Loucy (cell line): Measurements from ENCODE around the gene BACE2.
A peak's percentile ranks its signal among the peaks of the same experiment; 100 is the strongest.

ENCODE experiments used
- H2AFZ ChIP-seq: fragments of 200-600 bp; sonication (generic); 2 replicates; pipeline ENCODE4 v1.6.0; 2016; ENCODE audit warnings: antibody characterized with exemption, mild to moderate bottlenecking, low read length, moderate library complexity
- H3F3A ChIP-seq: fragments of 200-600 bp; 2 replicates; pipeline ENCODE4 v1.6.0; 2016; ENCODE audit warnings: antibody characterized with exemption, low read depth, mild to moderate bottlenecking
- H3K27me3 ChIP-seq: fragments of 200-600 bp; sonication (generic); 2 replicates; pipeline ENCODE4 v1.6.1; 2014; ENCODE audit warnings: low read length, mild to moderate bottlenecking; ENCODE audit not compliant: insufficient read depth, poor library complexity, severe bottlenecking
- H3K36me3 ChIP-seq: fragments of 200-600 bp; sonication (generic); 2 replicates; pipeline ENCODE4 v1.6.1; 2016; ENCODE audit warnings: low read length; ENCODE audit not compliant: insufficient read depth
- H3K4me1 ChIP-seq: fragments of 200-600 bp; sonication (generic); 2 replicates; pipeline ENCODE4 v1.5.1; 2014; ENCODE audit warnings: low read length, mild to moderate bottlenecking; ENCODE audit not compliant: insufficient read depth, poor library complexity, severe bottlenecking
- H3K4me2 ChIP-seq: fragments of 200-600 bp; sonication (generic); 2 replicates; pipeline ENCODE4 v1.6.0; 2014; ENCODE audit warnings: antibody characterized with exemption, low read length, low read depth, mild to moderate bottlenecking; ENCODE audit not compliant: poor library complexity, severe bottlenecking
- H3K4me3 ChIP-seq: fragments of 200-600 bp; sonication (generic); 2 replicates; pipeline ENCODE4 v1.5.1; 2014; ENCODE audit warnings: low read length, mild to moderate bottlenecking, mixed read lengths; ENCODE audit not compliant: poor library complexity, severe bottlenecking
- H3K79me2 ChIP-seq: fragments of 200-600 bp; sonication (generic); 2 replicates; pipeline ENCODE4 v1.6.1; 2014; ENCODE audit warnings: low read length; ENCODE audit not compliant: insufficient read depth
- H3K9ac ChIP-seq: fragments of 200-600 bp; sonication (generic); 2 replicates; pipeline ENCODE4 v1.6.0; 2014; ENCODE audit warnings: mild to moderate bottlenecking, low read depth, low read length, moderate library complexity; ENCODE audit not compliant: poor library complexity, severe bottlenecking
- H3K9me2 ChIP-seq: fragments of 200-600 bp; sonication (generic); replicated peaks from 2 replicates; pipeline ENCODE4 v1.6.1; 2016; ENCODE audit warnings: low read depth, low read length, mixed read lengths
- H3K9me3 ChIP-seq: fragments of 200-600 bp; sonication (generic); 2 replicates; pipeline ENCODE4 v1.6.1; 2014; ENCODE audit warnings: mild to moderate bottlenecking, antibody characterized with exemption, low read length, low read depth; ENCODE audit not compliant: insufficient read depth
- H4K20me1 ChIP-seq: fragments of 200-600 bp; sonication (generic); 2 replicates; pipeline ENCODE4 v1.6.0; 2014; ENCODE audit warnings: antibody characterized with exemption, low read length, mild to moderate bottlenecking; ENCODE audit not compliant: insufficient read depth, poor library complexity, severe bottlenecking
- EZH2phosphoT487 ChIP-seq: fragments of 200-600 bp; IDR thresholded peaks from 2 replicates; pipeline ENCODE4 v1.6.1; 2018; ENCODE audit warnings: antibody characterized with exemption, mild to moderate bottlenecking, moderate library complexity, borderline replicate concordance
- TF ChIP-seq, protein P1 (sequence below): fragments of 200-600 bp; sonication (generic); conservative IDR thresholded peaks from 2 replicates; pipeline ENCODE4 v1.5.1; 2014; ENCODE audit warnings: mild to moderate bottlenecking, antibody characterized with exemption, low read length

Gene BACE2

DNA sequence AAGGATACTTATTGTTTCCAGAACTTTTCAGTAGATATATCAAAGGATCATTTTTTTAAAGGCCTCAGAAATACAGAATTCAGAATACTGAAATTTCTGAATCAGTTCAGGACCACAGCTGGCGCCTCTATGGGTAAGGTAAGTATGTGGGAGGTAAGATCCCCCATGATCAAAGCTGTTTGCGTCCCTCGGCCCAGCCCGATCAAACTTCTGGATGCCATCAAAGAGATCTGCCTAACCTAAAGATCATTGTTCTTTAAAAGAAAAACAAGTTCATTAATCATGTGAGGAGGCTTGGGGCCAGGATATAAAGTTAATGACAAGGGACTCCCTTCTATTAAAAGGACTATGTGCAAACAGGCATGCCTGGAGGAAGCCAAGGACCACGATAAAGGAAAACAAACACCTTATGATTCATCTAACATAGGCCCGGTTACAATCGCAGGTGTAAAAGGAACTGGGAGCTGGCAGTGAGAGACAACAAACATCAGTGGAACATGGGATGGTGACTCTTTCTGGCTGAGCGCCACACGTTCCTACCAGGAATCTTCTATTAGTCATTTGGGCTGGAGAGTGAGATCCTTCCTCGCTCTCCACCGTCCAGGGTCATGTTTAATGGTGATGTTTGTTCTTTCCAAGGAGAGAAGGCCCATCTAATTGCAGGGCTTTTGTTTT lies 2.8 kb upstream of the BACE2 start:
- TF ChIP-seq, protein P1, sequence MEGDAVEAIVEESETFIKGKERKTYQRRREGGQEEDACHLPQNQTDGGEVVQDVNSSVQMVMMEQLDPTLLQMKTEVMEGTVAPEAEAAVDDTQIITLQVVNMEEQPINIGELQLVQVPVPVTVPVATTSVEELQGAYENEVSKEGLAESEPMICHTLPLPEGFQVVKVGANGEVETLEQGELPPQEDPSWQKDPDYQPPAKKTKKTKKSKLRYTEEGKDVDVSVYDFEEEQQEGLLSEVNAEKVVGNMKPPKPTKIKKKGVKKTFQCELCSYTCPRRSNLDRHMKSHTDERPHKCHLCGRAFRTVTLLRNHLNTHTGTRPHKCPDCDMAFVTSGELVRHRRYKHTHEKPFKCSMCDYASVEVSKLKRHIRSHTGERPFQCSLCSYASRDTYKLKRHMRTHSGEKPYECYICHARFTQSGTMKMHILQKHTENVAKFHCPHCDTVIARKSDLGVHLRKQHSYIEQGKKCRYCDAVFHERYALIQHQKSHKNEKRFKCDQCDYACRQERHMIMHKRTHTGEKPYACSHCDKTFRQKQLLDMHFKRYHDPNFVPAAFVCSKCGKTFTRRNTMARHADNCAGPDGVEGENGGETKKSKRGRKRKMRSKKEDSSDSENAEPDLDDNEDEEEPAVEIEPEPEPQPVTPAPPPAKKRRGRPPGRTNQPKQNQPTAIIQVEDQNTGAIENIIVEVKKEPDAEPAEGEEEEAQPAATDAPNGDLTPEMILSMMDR = no peak
- TF ChIP-seq EZH2phosphoT487 = no peak
- H2AFZ ChIP-seq = no peak overlapping the region
- no peaks in the 10 kb centered on the region for H3K9me2 ChIP-seq
- 0 out of 2 replicates have a peak, but pooled peaks cover 4% of the 10 kb centered on the region for H3F3A ChIP-seq
- H3K27me3 ChIP-seq = no peaks in the 10 kb centered on the region
- no peak overlapping the region for H3K4me3 ChIP-seq
- peaks cover 5% of the 10 kb centered on the region; the same call in 1 of the 2 replicates for H3K79me2 ChIP-seq
- H3K9me3 ChIP-seq = no peaks in the 10 kb centered on the region
- peaks cover 13% of the 10 kb centered on the region for H3K4me1 ChIP-seq
- H3K9ac ChIP-seq = no peak overlapping the region
- no peak overlapping the region for H3K4me2 ChIP-seq
- H4K20me1 ChIP-seq = peaks cover 8% of the 10 kb centered on the region
- H3K36me3 ChIP-seq = no peaks in the 10 kb centered on the region

DNA sequence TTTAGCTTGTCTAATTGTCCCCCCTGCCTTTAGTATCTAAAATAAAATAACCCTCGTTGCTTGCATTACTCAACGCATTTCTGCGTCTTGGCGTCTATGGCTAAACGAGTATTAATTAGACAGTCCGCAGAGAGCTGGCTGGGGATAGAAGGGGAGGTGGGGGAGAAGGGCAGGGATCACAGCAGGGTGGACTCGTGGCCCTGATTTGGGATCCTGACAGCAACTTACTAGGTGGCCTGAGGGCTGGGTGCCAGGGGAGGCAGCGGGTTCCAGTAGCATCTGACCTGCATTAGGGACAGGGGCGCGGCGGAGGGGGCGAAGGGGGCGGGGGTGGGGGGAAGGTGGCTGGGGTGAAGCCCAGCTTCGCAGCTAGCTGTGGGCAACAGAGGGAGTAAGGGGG lies 1.1 kb upstream of the BACE2 start:
- Histone ChIP-seq H4K20me1 (peaks cover 8% of the 10 kb centered on the region), H3K9me2 (no peaks in the 10 kb centered on the region), H3K27me3 (no peaks in the 10 kb centered on the region), H3K9me3 (no peaks in the 10 kb centered on the region), H3K79me2 (peaks cover 11% of the 10 kb centered on the region; the same call in 1 of the 2 replicates), H2AFZ (no peak overlapping the region), H3K4me1 (peaks cover 29% of the 10 kb centered on the region), H3K4me2 (peak overlapping the region; percentile 53), H3K9ac (peak overlapping the region; percentile 68), H3K36me3 (no peaks in the 10 kb centered on the region), H3F3A (0 out of 2 replicates have a peak, but pooled peaks cover 4% of the 10 kb centered on the region), H3K4me3 (peak overlapping the region; percentile 82)
- TF ChIP-seq, protein P1 = no peak
- no peak for TF ChIP-seq EZH2phosphoT487

DNA sequence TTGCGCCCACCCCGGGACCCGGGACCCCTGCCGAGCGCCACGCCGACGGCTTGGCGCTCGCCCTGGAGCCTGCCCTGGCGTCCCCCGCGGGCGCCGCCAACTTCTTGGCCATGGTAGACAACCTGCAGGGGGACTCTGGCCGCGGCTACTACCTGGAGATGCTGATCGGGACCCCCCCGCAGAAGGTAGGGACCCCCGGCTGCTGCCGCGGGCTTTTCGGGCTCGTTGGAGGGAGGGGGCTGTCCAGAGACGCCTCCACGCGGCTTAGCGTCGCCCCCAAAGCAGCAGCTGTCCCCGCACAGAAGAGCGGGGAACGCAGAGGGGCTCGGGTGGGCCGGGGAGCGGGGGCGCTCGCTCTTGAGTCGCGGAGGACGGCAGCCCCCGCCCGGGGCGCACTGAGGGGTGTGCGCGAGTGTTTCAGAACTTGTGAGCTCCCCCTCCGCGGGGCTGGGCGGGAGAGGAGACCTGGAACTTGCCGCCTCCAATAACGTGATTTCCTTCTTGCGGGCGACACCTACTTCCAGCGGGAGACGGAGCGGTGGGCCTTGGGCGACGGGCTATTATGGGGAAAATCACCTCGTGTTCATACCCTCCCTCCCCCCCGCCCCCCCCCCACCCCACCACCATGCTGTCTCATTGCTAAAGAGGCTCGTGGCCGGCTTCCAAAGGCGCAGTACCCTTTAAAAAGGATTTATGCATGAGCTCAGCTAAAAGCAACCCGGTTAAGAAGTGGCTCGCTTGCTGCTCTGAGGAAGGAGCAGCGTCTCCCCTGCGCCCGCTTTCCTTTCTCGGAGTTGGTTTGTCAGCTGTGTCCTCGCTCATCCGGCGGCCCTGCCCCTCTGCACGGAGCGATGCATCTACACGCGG lies 664 bp downstream of the BACE2 start:
- Histone ChIP-seq H3K36me3 (no peaks in the 10 kb centered on the region), H3F3A (0 out of 2 replicates have a peak, but pooled peaks cover 4% of the 10 kb centered on the region), H4K20me1 (peaks cover 8% of the 10 kb centered on the region), H2AFZ (peak overlapping the region; percentile 68), H3K9me2 (no peaks in the 10 kb centered on the region), H3K27me3 (no peaks in the 10 kb centered on the region), H3K9me3 (no peaks in the 10 kb centered on the region), H3K4me2 (peak overlapping the region; percentile 92), H3K9ac (peak overlapping the region; percentile 74), H3K4me1 (peaks cover 42% of the 10 kb centered on the region), H3K4me3 (peak overlapping the region; percentile 82), H3K79me2 (peaks cover 24% of the 10 kb centered on the region; the same call in 1 of the 2 replicates)
- TF ChIP-seq EZH2phosphoT487 = no peak
- TF ChIP-seq, protein P1 = no peak; the same call in 1 of the 2 replicates
